ENCODE measurements around the gene XRCC4. TPM values are rescaled to one million over a fixed set of nuclear protein-coding genes. Genes with fewer than 3 reads are reported as not detected.

The XRCC4 gene
- total RNA-seq, 1 donor from 2014 or later = 9.4 TPM

- DNase-seq (ENCODE audit: low spot score in 2 of 2) (no peak), FAIRE-seq (no peak)
These were observed 291.0 kb downstream of the XRCC4 start for GRCh38 chr5:83368319-83368718.

GRCh38 chr5:83368835-83369234, 291.5 kb downstream of the XRCC4 start:
- FAIRE-seq (no peak), DNase-seq (ENCODE audit: low spot score in 2 of 2) (no peak)

GRCh38 chr5:83370957-83371356, 293.6 kb downstream of the XRCC4 start:
- no peak for FAIRE-seq

DNA sequence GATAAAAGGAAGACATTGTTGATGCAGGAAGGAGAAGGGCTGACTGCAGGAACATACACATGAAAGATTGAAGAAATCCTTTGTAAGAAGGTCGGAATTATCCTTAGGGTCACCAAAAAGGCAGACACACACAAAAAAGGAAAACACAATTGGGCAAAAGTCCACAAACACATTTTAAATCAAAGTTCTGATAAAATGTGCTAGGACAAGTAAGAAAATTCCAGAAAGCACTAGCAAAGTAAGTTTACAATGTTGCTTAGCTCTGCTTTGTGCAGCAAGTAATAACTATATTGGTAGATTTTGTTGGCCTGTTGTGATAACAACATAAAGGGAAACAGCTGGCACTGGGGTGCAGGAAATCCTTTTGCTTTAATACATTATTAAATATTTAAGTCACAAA, 294.4 kb downstream of the XRCC4 start:
- no peak for FAIRE-seq
- DNase-seq (ENCODE audit: low spot score in 2 of 2) = no peak

More at GRCh38 chr5:83370957-83371356, 293.6 kb downstream of the XRCC4 start:
- DNase-seq (ENCODE audit: low spot score in 2 of 2) = no peak

- FAIRE-seq (no peak), DNase-seq (ENCODE audit: low spot score in 2 of 2) (no peak)
These were observed 297.2 kb downstream of the XRCC4 start for GRCh38 chr5:83374547-83374946.

GRCh38 chr5:83375049-83375745, 297.9 kb downstream of the XRCC4 start:
- DNase-seq (ENCODE audit: low spot score in 2 of 2) (no peak), FAIRE-seq (no peak)

DNA sequence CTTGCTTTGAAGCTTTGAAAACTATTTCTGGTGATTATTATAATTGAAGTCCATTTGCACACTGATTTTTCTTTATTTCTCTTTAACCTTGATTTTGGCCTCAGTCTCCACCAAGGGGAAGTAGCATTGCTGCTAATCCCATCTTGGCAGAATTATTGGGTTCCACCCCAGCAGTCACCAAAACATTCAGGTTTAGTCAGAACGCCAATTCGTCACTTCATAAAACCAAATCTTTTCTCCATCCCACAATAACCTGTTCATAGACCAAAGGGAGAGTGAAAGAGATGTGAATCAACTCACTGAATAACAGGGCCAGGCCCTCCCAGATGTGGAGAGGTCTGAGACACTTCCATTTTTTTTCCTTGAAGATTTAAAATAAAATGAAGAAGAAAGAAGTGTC, 299.1 kb downstream of the XRCC4 start:
- DNase-seq (ENCODE audit: low spot score in 2 of 2) = no peak
- no peak for FAIRE-seq

DNA sequence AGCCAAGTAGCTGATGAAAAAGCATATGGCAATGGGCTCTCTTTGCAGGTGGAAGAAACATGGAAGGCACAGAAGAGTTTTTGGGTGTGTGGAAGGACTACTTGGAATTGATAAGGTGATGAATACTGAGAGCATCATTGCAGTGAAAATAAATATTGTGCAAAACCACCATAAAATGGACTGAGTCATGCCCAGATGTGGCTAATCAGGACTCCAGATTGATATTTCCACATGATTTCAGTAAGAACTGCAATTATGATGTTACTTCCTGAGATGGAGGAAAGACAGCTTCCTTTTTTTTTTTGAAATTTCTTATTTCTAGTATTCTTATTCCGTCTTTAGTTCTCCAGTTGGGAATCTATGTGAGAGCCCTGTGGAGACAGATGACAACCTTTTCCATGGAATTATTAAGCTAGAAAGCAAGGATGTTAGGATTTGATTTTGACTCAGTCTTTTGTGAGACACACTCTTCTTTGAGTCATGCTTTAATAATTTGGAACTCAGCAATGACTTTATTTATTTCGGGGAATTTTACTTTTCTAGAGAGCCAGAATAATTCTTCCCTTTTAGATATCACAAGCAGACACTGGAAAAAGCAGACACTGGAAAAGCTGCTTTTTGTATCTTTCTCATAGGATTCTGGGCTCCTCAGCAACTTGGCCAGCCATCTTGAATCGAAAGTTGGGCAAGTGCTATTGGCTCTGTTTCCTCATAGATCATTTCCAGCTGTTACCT, 300.0 kb downstream of the XRCC4 start:
- DNase-seq (ENCODE audit: low spot score in 2 of 2) (no peak), FAIRE-seq (no peak)

GRCh38 chr5:83378624-83379289, 301.4 kb downstream of the XRCC4 start:
- FAIRE-seq = no peak
- no peak for DNase-seq (ENCODE audit: low spot score in 2 of 2)

DNA sequence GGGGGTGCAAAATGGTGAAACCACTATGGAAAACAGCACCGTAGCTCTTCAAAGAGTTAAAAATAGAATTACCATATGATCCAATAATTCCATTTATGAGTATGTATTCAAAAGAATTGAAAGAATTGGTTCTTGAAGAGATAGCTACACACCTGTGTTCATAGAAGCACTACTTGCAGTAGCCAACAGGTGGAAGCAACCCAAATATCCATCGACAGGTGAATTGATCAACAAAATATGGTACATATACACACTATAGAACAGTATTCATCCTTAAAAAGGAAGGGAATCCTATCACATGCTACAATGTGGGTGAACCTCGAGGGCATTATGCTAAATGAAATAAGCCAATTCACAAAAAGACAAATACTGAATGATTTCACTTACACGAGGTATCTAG, 308.5 kb downstream of the XRCC4 start:
- no peak for DNase-seq (ENCODE audit: low spot score in 2 of 2)
- FAIRE-seq = no peak

DNA sequence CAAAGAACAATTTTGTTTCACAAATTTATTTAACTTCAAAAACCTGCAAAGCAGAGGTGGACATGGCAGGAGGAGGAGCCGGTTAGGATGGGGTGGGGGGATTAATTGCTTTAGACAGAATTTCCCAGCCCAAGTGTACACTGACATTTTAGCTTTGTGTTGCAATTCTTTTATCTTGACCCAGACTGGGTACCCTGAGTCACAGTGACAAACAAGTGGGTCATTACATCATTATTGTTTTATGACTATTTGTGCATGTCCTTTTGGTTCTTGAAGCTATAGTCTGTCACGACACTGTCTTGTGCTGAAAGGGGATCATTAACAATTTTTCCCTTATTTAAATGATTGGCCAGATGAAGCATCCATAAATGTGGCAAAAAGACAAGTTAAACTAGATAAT, 309.7 kb downstream of the XRCC4 start:
- DNase-seq (ENCODE audit: low spot score in 2 of 2) (no peak), FAIRE-seq (no peak)

DNA sequence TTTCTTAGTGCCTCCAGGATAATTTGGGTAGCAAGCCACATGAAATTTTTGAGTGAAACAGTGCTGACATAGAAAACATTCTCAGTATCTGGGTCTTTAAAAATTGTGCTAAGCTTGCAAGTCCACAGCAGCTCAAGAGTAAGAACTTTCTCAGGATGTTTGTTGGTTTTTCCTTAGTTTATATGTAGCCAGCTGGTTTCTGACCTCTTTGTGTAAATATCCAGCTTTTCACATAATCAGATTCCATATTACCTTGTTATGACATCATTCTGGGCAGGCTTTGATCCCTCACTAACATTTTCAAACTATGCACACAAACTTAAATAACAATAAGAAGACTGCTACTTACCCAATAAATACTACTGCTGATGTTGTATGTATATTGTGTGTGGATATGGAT, 311.3 kb downstream of the XRCC4 start:
- DNase-seq (ENCODE audit: low spot score in 2 of 2) = no peak
- FAIRE-seq = no peak

- DNase-seq (ENCODE audit: low spot score in 2 of 2) = no peak
- FAIRE-seq = no peak
These were observed 315.6 kb downstream of the XRCC4 start for GRCh38 chr5:83392766-83393503.

DNA sequence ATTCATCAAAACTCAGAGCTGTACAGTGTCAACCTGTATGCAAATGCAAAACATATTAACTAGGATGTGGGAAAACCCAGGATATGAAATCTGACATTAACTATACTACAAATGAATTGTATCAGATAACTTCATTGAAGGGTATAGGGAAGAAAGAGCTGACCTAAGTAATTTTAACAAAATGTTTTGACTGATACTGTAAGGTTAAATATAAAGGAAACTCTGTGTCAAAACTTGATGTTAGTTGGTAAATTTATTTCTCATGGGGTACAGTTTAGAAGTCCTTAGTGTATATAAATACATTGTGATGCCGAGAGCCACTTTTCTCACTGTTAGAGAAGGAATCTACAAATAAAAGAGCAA, 316.1 kb downstream of the XRCC4 start:
- FAIRE-seq (no peak), DNase-seq (ENCODE audit: low spot score in 2 of 2) (no peak)

DNA sequence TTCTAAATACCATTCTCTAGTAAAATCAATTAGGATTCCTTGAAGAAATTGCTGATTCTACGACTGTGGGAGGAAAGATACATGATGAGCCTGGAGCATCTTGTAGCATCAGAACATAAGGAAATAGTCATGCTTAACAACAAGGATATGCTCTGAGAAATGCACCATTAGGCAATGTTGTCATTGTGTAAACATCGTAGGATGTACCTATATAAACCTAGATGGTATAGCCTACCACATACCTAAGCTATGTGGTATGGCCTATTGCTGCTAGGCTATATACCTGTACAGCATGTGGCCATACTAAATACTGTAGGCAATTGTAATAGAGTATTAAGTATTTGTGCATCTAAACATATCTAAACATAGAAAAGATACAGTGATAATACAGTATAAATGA, 316.8 kb downstream of the XRCC4 start:
- no peak for DNase-seq (ENCODE audit: low spot score in 2 of 2)
- FAIRE-seq = no peak

- DNase-seq (ENCODE audit: low spot score in 2 of 2) = no peak
- FAIRE-seq = no peak
These were observed 319.3 kb downstream of the XRCC4 start for GRCh38 chr5:83396662-83397061.

GRCh38 chr5:83397658-83398057, 320.3 kb downstream of the XRCC4 start:
- DNase-seq (ENCODE audit: low spot score in 2 of 2) (no peak), FAIRE-seq (no peak)

GRCh38 chr5:83400241-83400640, 322.9 kb downstream of the XRCC4 start:
- FAIRE-seq (no peak), DNase-seq (ENCODE audit: low spot score in 2 of 2) (no peak)

DNA sequence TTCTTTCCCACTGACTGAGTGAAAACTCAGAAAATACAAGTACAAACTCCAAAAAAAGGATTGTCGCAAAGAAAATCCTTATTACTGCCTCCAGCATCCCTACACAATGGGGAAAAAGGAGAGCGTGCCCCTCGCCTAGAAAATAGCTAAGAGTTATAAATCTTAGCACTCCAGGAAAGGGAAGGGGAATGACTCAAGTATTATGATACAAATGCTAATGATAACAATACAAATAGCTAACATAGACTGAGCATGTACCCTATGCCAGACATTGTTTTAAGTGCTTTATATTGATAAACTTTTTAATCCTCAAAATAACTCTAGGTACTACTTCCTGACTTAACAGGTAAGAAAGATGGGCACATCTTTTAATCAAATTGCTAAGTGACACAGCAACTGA, 323.4 kb downstream of the XRCC4 start:
- DNase-seq (ENCODE audit: low spot score in 2 of 2) (no peak), FAIRE-seq (no peak)

- no peak for FAIRE-seq
- DNase-seq (ENCODE audit: low spot score in 2 of 2) = no peak
These were observed 323.9 kb downstream of the XRCC4 start for GRCh38 chr5:83401122-83401731.

DNA sequence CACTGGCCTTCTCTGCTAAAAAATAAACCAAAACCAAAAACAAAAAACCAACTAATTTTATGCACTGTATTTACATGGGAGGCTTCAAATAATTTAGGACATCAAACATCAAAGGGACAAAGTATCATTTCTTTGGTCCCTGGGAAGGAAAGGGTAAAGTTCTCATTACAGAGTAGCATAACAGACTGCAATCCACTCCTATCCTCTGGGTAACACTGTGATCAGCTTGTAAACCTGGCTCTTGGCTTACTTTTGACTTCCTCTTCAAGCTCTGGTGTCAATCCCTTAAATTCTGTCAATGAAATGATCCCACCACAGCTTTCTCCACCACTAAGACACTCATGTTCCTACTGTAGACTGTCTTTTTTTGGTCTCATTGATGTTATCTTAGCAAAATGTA, 324.4 kb downstream of the XRCC4 start:
- no peak for DNase-seq (ENCODE audit: low spot score in 2 of 2)
- FAIRE-seq = no peak

Data from frontal cortex (tissue), 4 donors.